Smooth muscle cell (in vitro differentiated cells): Measurements from ENCODE around the gene PAGE1. TPM values are rescaled to one million over a fixed set of nuclear protein-coding genes. Genes with fewer than 3 reads are reported as not detected.
"Not testable (repeated sequence)": the region's sequence is repeated elsewhere in the genome, so short reads cannot be mapped to it uniquely, and the experiment has no call there.

ENCODE experiments used
- DNase-seq: peaks from one replicate; lab custom pipeline; 2025; ENCODE audit not compliant: unreplicated experiment; lab: John Stamatoyannopoulos, UW
- H2AFZ ChIP-seq: fragments of 200-600 bp; sonication (generic); 2 replicates; pipeline ENCODE4 v1.6.0; 2016; ENCODE audit warnings: antibody characterized with exemption, low read depth, mild to moderate bottlenecking
- H3F3A ChIP-seq: fragments of 200-600 bp; sonication (generic); 2 replicates; pipeline ENCODE4 v1.6.0; 2017; ENCODE audit warnings: antibody characterized with exemption, low read depth
- H3K27ac ChIP-seq: fragments of 200-600 bp; sonication (generic); 2 replicates; pipeline ENCODE4 v1.5.1; 2016; ENCODE audit warnings: low read depth, mild to moderate bottlenecking
- H3K27me3 ChIP-seq: fragments of 200-600 bp; sonication (generic); 2 replicates; pipeline ENCODE4 v1.6.1; 2016; ENCODE audit warnings: low read depth, mild to moderate bottlenecking
- H3K36me3 ChIP-seq: fragments of 200-600 bp; sonication (generic); 2 replicates; pipeline ENCODE4 v1.5.1; 2016; ENCODE audit warnings: low read depth
- H3K4me1 ChIP-seq: fragments of 200-600 bp; sonication (generic); 2 replicates; pipeline ENCODE4 v1.5.1; 2016; ENCODE audit warnings: low read depth
- H3K4me2 ChIP-seq: fragments of 200-600 bp; sonication (generic); 2 replicates; pipeline ENCODE4 v1.6.0; 2016; ENCODE audit warnings: mild to moderate bottlenecking
- H3K4me3 ChIP-seq: fragments of 200-600 bp; sonication (generic); 2 replicates; pipeline ENCODE4 v1.5.1; 2016; ENCODE audit warnings: mild to moderate bottlenecking
- H3K79me2 ChIP-seq: fragments of 200-600 bp; sonication (generic); 2 replicates; pipeline ENCODE4 v1.6.0; 2016; ENCODE audit warnings: low read depth, mild to moderate bottlenecking
- H3K9ac ChIP-seq: fragments of 200-600 bp; sonication (generic); 2 replicates; pipeline ENCODE4 v1.6.0; 2016; ENCODE audit warnings: low read depth
- H3K9me3 ChIP-seq: fragments of 200-600 bp; sonication (generic); replicated peaks from 2 replicates; pipeline ENCODE4 v1.5.1; 2016; ENCODE audit warnings: low read depth
- H4K20me1 ChIP-seq: fragments of 200-600 bp; sonication (generic); 2 replicates; pipeline ENCODE4 v1.6.0; 2016; ENCODE audit warnings: low read depth
- WGBS: methylation state at CpG from one replicate; pipeline ENCODE4 v1.1.7; 2016; ENCODE audit warnings: low lambda C conversion rate; 5-methylcytosine and 5-hydroxymethylcytosine counted together
- polyA plus RNA-seq: library from polyadenylated mRNA; unstranded; fragments of >200 nt; fragmentation: Nextera tagmentation; extraction: Ambion mirVana; gene quantifications from 2 replicates; pipeline ENCODE4 v1.2.1, GENCODE V29; 2016
- total RNA-seq: library from RNA; depleted of rRNA; stranded (reverse); fragments of >200 nt; gene quantifications from 2 replicates; pipeline ENCODE4 v1.2.3, GENCODE V29; 2014
- TF ChIP-seq, protein P1 (sequence below): fragments of 200-600 bp; sonication (generic); IDR thresholded peaks from 2 replicates; pipeline ENCODE4 v1.5.1; 2017; ENCODE audit warnings: borderline replicate concordance, mild to moderate bottlenecking, antibody characterized with exemption; ENCODE audit not compliant: insufficient read depth, poor library complexity, severe bottlenecking

The PAGE1 gene
- total and polyA plus RNA-seq, 2 experiments from 2014 or later = not detected

DNA sequence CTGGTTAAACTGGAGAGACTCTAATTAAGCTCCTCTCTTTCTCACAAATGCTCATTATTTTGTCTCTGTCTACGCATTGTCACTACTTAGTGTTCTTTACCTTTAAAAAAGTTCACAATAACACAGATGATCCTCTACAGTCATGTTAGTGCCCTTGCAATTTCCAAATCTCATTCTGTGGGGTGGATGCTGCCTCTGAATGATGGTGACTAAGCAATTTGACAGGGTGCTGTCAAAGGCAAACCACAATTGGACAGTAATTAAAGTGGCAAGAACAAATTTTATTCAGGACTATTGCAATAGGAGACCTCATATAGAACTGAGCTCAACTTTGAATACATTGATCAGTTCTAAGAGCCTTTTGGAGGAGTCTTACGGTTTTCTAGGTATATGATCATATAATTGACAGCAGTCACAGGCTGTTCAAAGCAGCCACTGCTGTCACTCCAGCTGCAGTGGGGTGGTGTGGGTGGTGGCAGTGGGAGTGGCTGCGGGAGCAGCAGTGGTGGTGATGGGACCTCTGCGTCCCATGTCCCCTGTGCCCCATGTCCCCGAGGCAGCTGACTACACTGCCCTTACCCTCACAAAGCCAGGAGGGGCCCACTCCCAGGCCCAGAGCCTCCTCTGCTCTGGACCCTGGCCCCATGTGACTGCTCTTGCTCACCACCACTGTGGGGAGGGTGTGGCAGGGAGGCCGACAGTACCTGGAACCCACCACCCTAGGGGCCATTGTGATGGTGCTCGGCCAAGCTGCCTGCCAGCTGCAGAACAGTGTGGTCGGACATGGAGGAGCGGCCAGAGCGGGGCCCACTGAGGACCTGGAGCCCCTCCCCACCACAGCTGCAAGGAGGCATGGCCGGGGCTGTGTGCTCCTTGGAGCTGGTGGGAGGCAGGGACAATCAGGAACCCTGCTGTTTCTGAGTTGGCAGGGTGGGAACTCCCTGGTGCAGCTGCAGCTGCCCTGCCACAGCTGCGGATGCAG, 30.4 kb upstream of the PAGE1 start:
- Histone ChIP-seq H3F3A (no peaks in the 10 kb centered on the region), H3K27me3 (no peaks in the 10 kb centered on the region), H3K9ac (no peak overlapping the region), H3K9me3 (no peaks in the 10 kb centered on the region), H3K4me1 (no peaks in the 10 kb centered on the region), H3K4me2 (no peak overlapping the region), H4K20me1 (no peaks in the 10 kb centered on the region), H3K79me2 (no peaks in the 10 kb centered on the region), H3K36me3 (no peaks in the 10 kb centered on the region), H2AFZ (no peak overlapping the region), H3K4me3 (no peak overlapping the region), H3K27ac (no peak overlapping the region)
- 84% methylated on average over 12 of the region's 12 CpGs for WGBS
- DNase-seq = no peak
- TF ChIP-seq, protein P1, sequence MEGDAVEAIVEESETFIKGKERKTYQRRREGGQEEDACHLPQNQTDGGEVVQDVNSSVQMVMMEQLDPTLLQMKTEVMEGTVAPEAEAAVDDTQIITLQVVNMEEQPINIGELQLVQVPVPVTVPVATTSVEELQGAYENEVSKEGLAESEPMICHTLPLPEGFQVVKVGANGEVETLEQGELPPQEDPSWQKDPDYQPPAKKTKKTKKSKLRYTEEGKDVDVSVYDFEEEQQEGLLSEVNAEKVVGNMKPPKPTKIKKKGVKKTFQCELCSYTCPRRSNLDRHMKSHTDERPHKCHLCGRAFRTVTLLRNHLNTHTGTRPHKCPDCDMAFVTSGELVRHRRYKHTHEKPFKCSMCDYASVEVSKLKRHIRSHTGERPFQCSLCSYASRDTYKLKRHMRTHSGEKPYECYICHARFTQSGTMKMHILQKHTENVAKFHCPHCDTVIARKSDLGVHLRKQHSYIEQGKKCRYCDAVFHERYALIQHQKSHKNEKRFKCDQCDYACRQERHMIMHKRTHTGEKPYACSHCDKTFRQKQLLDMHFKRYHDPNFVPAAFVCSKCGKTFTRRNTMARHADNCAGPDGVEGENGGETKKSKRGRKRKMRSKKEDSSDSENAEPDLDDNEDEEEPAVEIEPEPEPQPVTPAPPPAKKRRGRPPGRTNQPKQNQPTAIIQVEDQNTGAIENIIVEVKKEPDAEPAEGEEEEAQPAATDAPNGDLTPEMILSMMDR = no peak

DNA sequence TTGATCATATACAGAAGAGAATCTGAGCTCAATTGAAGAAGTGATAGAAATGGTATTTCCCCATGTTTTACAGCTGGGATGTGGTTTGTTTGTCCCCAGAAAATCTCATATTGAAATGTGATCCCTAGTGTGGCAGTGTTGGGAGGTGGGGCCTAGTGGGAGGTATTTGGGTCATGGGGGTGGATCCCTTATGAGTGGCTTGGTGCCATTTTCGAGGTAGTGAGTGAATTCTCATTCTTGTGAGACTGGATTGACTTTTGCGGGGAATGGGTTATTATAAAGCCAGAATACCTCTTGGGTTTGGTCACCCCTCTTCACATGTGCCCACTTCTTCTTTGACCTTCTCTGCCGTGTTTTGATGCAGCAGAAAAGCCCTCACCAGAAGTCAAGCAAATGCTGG, 29.6 kb upstream of the PAGE1 start:
- WGBS = 75% methylated on average over 3 of the region's 3 CpGs
- no peaks in the 10 kb centered on the region for H3K4me1 ChIP-seq
- TF ChIP-seq, protein P1 = no peak
- H3K79me2 ChIP-seq = no peaks in the 10 kb centered on the region
- H4K20me1 ChIP-seq = no peaks in the 10 kb centered on the region
- no peak overlapping the region for H3K27ac ChIP-seq
- H3K4me3 ChIP-seq = no peak overlapping the region
- no peaks in the 10 kb centered on the region for H3K9me3 ChIP-seq
- no peaks in the 10 kb centered on the region for H3F3A ChIP-seq
- no peaks in the 10 kb centered on the region for H3K27me3 ChIP-seq
- no peak overlapping the region for H2AFZ ChIP-seq
- DNase-seq = no peak
- no peak overlapping the region for H3K4me2 ChIP-seq
- H3K9ac ChIP-seq = no peak overlapping the region
- H3K36me3 ChIP-seq = no peaks in the 10 kb centered on the region

GRCh38 chrX:49720106-49720505, 24.3 kb upstream of the PAGE1 start:
- not testable (repeated sequence) for H3F3A ChIP-seq, H2AFZ ChIP-seq, H3K9me3 ChIP-seq, H3K4me2 ChIP-seq, H3K4me3 ChIP-seq, H3K4me1 ChIP-seq, H3K27me3 ChIP-seq, H3K79me2 ChIP-seq, H3K36me3 ChIP-seq, H4K20me1 ChIP-seq, H3K9ac ChIP-seq, H3K27ac ChIP-seq, DNase-seq
- WGBS = 50% methylated on average over 2 of the region's 2 CpGs

GRCh38 chrX:49712577-49712976, 16.8 kb upstream of the PAGE1 start:
- Histone ChIP-seq H3K36me3 (no peaks in the 10 kb centered on the region), H4K20me1 (no peaks in the 10 kb centered on the region), H3F3A (no peaks in the 10 kb centered on the region), H3K4me3 (no peak overlapping the region), H3K79me2 (no peaks in the 10 kb centered on the region), H3K9ac (no peak overlapping the region), H3K4me1 (no peaks in the 10 kb centered on the region), H3K27me3 (no peaks in the 10 kb centered on the region), H3K4me2 (no peak overlapping the region), H3K9me3 (no peaks in the 10 kb centered on the region), H3K27ac (no peak overlapping the region), H2AFZ (no peak overlapping the region)
- WGBS = 75% methylated on average over 3 of the region's 3 CpGs
- DNase-seq = no peak
- TF ChIP-seq, protein P1 = no peak
